K562 (cell line): ENCODE measurements around the gene MEP1B. TPM values are rescaled to one million over a fixed set of nuclear protein-coding genes. Genes with fewer than 3 reads are reported as not detected.

Experiments used
- ATAC-seq: fragments of 200-7000 bp; cut with Tn5 transposase; 3 replicates; pipeline ENCODE4 v1.9.1; 2020; ENCODE audit warnings: moderate library complexity
- BruUV-seq: library from RNA; stranded (reverse); fragments of 400-500 nt; replicated peaks from 2 replicates; lab custom pipeline; 2021; lab: Mats Ljungman, UMichigan
- CTCF ChIA-PET: fragments of 300-600 bp; formaldehyde crosslinking; extraction: SDS; loops from one replicate; lab custom pipeline; 2021; ENCODE audit warnings: low intra/inter-chr PET ratio; lab: Yijun Ruan, JAX
- POLR2A ChIA-PET: fragments of 300-600, 350-650 bp; sonication (Branson Sonifier 250); formaldehyde crosslinking; extraction: SDS; loops from one replicate; lab custom pipeline; 2021; ENCODE audit warnings: antibody characterized with exemption, inconsistent platforms; lab: Yijun Ruan, JAX
- DNase-seq, 4 experiments: peaks; one replicate each; pipeline versions ENCODE4 v3.0.0 to v3.0.0-alpha.2; 2011 to 2018; ENCODE audit warnings: low spot score in 3 of 4, mixed read lengths in 3 of 4; ENCODE audit errors: extremely low read depth in 1 of 4
- FAIRE-seq: peaks from 2 replicates; lab custom pipeline; 2011; peaks lifted over from hg19 to GRCh38; lab: Jason Lieb, UNC
- H2AFZ ChIP-seq: 2 replicates; pipeline ENCODE4 v1.6.0; 2011; ENCODE audit warnings: low read depth, low read length, control low read depth, inconsistent platforms
- H3K27ac ChIP-seq: fragments of 200-600 bp; 3 replicates; pipeline ENCODE4 v1.8.0; 2011; ENCODE audit warnings: low read depth, mild to moderate bottlenecking, control low read depth, inconsistent platforms, low read length, moderate library complexity, mixed read lengths; ENCODE audit errors: extremely low read depth
- H3K27me3 ChIP-seq, 2 experiments: fragments of 300-600 bp in 1 of 2; 2 replicates in 1 of 2; 3 replicates in 1 of 2; pipeline versions ENCODE4 v1.6.0 to v1.8.0; 2011; ENCODE audit warnings: inconsistent platforms in 2 of 2, low read length in 2 of 2, mild to moderate bottlenecking in 1 of 2, mixed read lengths in 1 of 2, moderate library complexity in 1 of 2; ENCODE audit not compliant: control insufficient read depth in 2 of 2, insufficient read depth in 2 of 2
- H3K36me3 ChIP-seq: fragments of 300-600 bp; 3 replicates; pipeline ENCODE4 v1.8.0; 2011; ENCODE audit warnings: mild to moderate bottlenecking, low read length, inconsistent platforms; ENCODE audit not compliant: control insufficient read depth, insufficient read depth
- H3K4me1 ChIP-seq, 2 experiments: fragments of 200-600 bp in 1 of 2; replicated peaks in 1 of 2; 2 replicates in 1 of 2; 3 replicates in 1 of 2; pipeline versions ENCODE4 v1.5.1 to v1.8.0; 2011; ENCODE audit warnings: inconsistent platforms in 2 of 2, low read length in 2 of 2, mild to moderate bottlenecking in 1 of 2, mixed read lengths in 1 of 2, moderate library complexity in 1 of 2; ENCODE audit not compliant: control insufficient read depth in 2 of 2, insufficient read depth in 2 of 2
- H3K4me2 ChIP-seq: 2 replicates; pipeline ENCODE4 v1.6.1; 2011; ENCODE audit warnings: low read length, control low read depth, inconsistent platforms, mixed read lengths; ENCODE audit not compliant: insufficient read depth
- H3K4me3 ChIP-seq: fragments of 200-600 bp; sonication (generic), shearing (Covaris generic); 2 replicates; pipeline ENCODE4 v1.5.1; 2016; ENCODE audit warnings: control low read depth, inconsistent platforms
- H3K79me2 ChIP-seq: fragments of 200-600 bp; 3 replicates; pipeline ENCODE4 v1.8.0; 2011; ENCODE audit warnings: low read length, inconsistent platforms; ENCODE audit not compliant: control insufficient read depth, insufficient read depth
- H3K9ac ChIP-seq, 2 experiments: 2 replicates each; pipeline versions ENCODE4 v1.6.0 to v1.6.1; 2011; ENCODE audit warnings: low read depth in 2 of 2, low read length in 2 of 2, control low read depth in 1 of 2, inconsistent platforms in 1 of 2, mild to moderate bottlenecking in 1 of 2, mixed read lengths in 1 of 2; ENCODE audit not compliant: insufficient read depth in 1 of 2
- H3K9me1 ChIP-seq: one replicate; pipeline ENCODE4 v1.6.0; 2011; ENCODE audit warnings: inconsistent platforms, mild to moderate bottlenecking, low read length, moderate library complexity; ENCODE audit not compliant: control insufficient read depth, insufficient read depth
- H3K9me3 ChIP-seq: replicated peaks from 2 replicates; pipeline ENCODE4 v1.5.1; 2011; ENCODE audit warnings: low read depth, low read length, inconsistent platforms; ENCODE audit not compliant: control insufficient read depth, insufficient read depth
- H4K20me1 ChIP-seq: replicated peaks from 2 replicates; pipeline ENCODE4 v1.6.1; 2011; ENCODE audit warnings: low read length, inconsistent platforms, mixed read lengths; ENCODE audit not compliant: control insufficient read depth, insufficient read depth
- HEY1 ChIP-seq: fragments of 250-450 bp; sonication (Bioruptor Pico); IDR thresholded peaks from 2 replicates; pipeline ENCODE4 v1.5.0; 2020; ENCODE audit warnings: mild to moderate bottlenecking, moderate library complexity, borderline replicate concordance
- KAT8 ChIP-seq: fragments of 450-650 bp; IDR thresholded peaks from 2 replicates; pipeline ENCODE4 v1.6.1; 2016; ENCODE audit warnings: low read depth, mild to moderate bottlenecking
- MIER1 ChIP-seq: fragments of 450-650 bp; IDR thresholded peaks from 2 replicates; pipeline ENCODE4 v1.6.1; 2016; ENCODE audit warnings: antibody characterized with exemption, mild to moderate bottlenecking, low read depth
- MTF1 ChIP-seq: fragments of 250-450 bp; sonication (Bioruptor Pico); IDR thresholded peaks from 2 replicates; pipeline ENCODE4 v1.9.0; 2021; ENCODE audit warnings: moderate library complexity, mild to moderate bottlenecking, inconsistent platforms, borderline replicate concordance
- NFE2L1 ChIP-seq: fragments of 450-650 bp; IDR thresholded peaks from 2 replicates; pipeline ENCODE4 v1.6.1; 2016; ENCODE audit warnings: missing genetic modification characterization, low read depth, mild to moderate bottlenecking, missing compliant biosample characterization, moderate library complexity, borderline replicate concordance
- POLR2AphosphoS2 ChIP-seq: IDR thresholded peaks from 2 replicates; pipeline ENCODE4 v1.6.1; 2012; ENCODE audit warnings: low read length, improper control_type of control experiment
- POLR3A ChIP-seq: IDR thresholded peaks from 2 replicates; pipeline ENCODE4 v1.6.1; 2011; ENCODE audit warnings: borderline replicate concordance, mild to moderate bottlenecking, moderate library complexity; ENCODE audit not compliant: insufficient read length, insufficient read depth; ENCODE audit errors: extremely low read depth
- SAFB2 ChIP-seq: fragments of 200-400 bp; formaldehyde crosslinking; IDR thresholded peaks from 2 replicates; pipeline ENCODE4 v1.6.1; 2018; ENCODE audit warnings: borderline replicate concordance, low read length, low read depth, moderate library complexity; ENCODE audit not compliant: severe bottlenecking
- SIX5 ChIP-seq, 2 experiments: IDR thresholded peaks; 2 replicates each; pipeline ENCODE4 v1.6.1; 2011; ENCODE audit warnings: low read length in 2 of 2, borderline replicate concordance in 1 of 2, low read depth in 1 of 2, mild to moderate bottlenecking in 1 of 2, moderate library complexity in 1 of 2; ENCODE audit not compliant: insufficient read depth in 1 of 2
- SMARCC2 ChIP-seq: fragments of 450-650 bp; IDR thresholded peaks from 2 replicates; pipeline ENCODE4 v1.6.1; 2017; ENCODE audit warnings: antibody characterized with exemption, moderate library complexity, mild to moderate bottlenecking, low read depth
- ZNF436 ChIP-seq: fragments of 250-450, 450-650 bp; sonication (Bioruptor Pico); formaldehyde crosslinking; IDR thresholded peaks from 2 replicates; pipeline ENCODE4 v1.7.0; 2020; ENCODE audit warnings: mild to moderate bottlenecking
- ZNF717 ChIP-seq: fragments of 250-450 bp; sonication (Bioruptor Pico); IDR thresholded peaks from 2 replicates; pipeline ENCODE4 v1.5.0; 2021
- WGBS: fragments of 100-300 bp; shearing (Covaris generic); methylation state at CpG from one replicate; pipeline ENCODE4 v1.1.6; 2016; ENCODE audit warnings: low coverage, mixed read lengths; ENCODE audit not compliant: insufficient coverage; ENCODE audit errors: missing lambda C conversion rate; 5-methylcytosine and 5-hydroxymethylcytosine counted together
- in situ Hi-C: fragments of 300-500 bp; cut with MboI; formaldehyde crosslinking; loops from 4 replicates; pipeline ENCODE4 v1.15.0; 2018; ENCODE audit warnings: inconsistent platforms, mixed read lengths
- intact Hi-C: fragments of 100-400 bp; cut with micrococcal nuclease; formaldehyde crosslinking; loops from 2 replicates; pipeline ENCODE4 v1.14.2; 2022
- polyA plus RNA-seq, 8 experiments: library from polyadenylated mRNA; depleted of rRNA in 4 of 8; stranded (reverse) in 5 of 8; unstranded in 3 of 8; fragments of >200 nt; fragmentation: Nextera tagmentation in 2 of 8; fragmentation: Illumina TruSeq in 1 of 8; extraction: Ambion mirVana in 2 of 8; extraction: Trizol in 1 of 8; gene quantifications; 2 replicates each; pipeline versions ENCODE4 v1.2.1 to v1.2.3, GENCODE V29; 2011 to 2014; ENCODE audit warnings: inconsistent platforms in 1 of 8, missing spikeins in 1 of 8
- total RNA-seq, 7 experiments: library from RNA; depleted of rRNA in 6 of 7; stranded (reverse); fragments of >200 nt in 6 of 7; fragmentation: Illumina TruSeq in 2 of 7; extraction: Trizol in 2 of 7; gene quantifications; 2 replicates each; pipeline versions ENCODE4 v1.2.1 to v1.2.3, GENCODE V29; 2011 to 2021; ENCODE audit warnings: low replicate concordance in 1 of 7
- TF ChIP-seq, protein P1 (sequence below), 2 experiments: fragments of 200-800 bp in 1 of 2; sonication (Bioruptor generic) in 1 of 2; sonication (generic) in 1 of 2; formaldehyde crosslinking in 1 of 2; IDR thresholded peaks in 1 of 2; conservative IDR thresholded peaks in 1 of 2; 2 replicates each; pipeline versions ENCODE4 v1.5.0 to v1.6.1; 2016 to 2020; ENCODE audit warnings: missing compliant biosample characterization in 1 of 2, missing genetic modification characterization in 1 of 2, missing genetic modification reagents in 1 of 2

Gene MEP1B
- total and polyA plus RNA-seq, 9 of the 15 experiments (the other 6 are each of a cell fraction or from before 2014, with no cell fraction given) = 0.03 to 0.11 TPM; not detected in 7

DNA sequence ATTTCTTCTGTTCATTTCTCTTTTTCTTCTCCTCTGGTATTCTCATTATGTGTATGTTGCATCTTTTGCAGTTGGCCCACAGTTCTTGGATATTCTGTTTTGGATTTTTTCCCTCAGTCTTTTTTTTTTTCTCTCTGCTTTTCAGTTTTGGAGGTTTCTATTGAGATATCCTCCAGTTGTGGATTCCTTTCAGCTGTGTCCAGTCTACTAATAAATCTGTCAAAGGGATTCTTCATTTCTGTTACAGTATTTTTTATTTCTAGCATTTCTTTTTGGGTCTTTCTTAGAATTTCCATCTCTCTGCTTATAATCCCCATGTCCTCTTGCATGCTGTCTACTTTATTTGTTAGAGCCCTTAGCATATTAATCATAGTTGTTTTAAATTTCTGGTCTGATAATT is 6.3 kb upstream of the MEP1B start:
- no peaks in the 10 kb centered on the region for H3K79me2 ChIP-seq
- ATAC-seq (no peak), DNase-seq (no peak), FAIRE-seq (no peak)
- no peaks in the 10 kb centered on the region for H4K20me1 ChIP-seq
- H3K4me1 ChIP-seq = no peaks in the 10 kb centered on the region
- TF ChIP-seq SMARCC2 = no peak
- TF ChIP-seq POLR3A = no peak
- no peaks in the 10 kb centered on the region for H3K36me3 ChIP-seq
- H3K4me2 ChIP-seq = no peak overlapping the region
- H3K4me3 ChIP-seq = no peak overlapping the region
- no TSS peak for BruUV-seq
- CTCF ChIA-PET = no interaction called here
- H3K9ac ChIP-seq = no peak overlapping the region
- H3K9me1 ChIP-seq = no peaks in the 10 kb centered on the region
- H3K27ac ChIP-seq = no peak overlapping the region
- intact Hi-C loops = no loop called here
- POLR2A ChIA-PET = interaction anchor here (0.6 kb wide), 1 partner anchor 29 kb away, joined by 3 read pairs; no protein-coding TSS in a partner anchor
- no peaks in the 10 kb centered on the region for H3K27me3 ChIP-seq
- in situ Hi-C loops = no loop called here
- no peak overlapping the region for H2AFZ ChIP-seq
- no peaks in the 10 kb centered on the region; the same call in 1 of the 2 replicates for H3K9me3 ChIP-seq

DNA sequence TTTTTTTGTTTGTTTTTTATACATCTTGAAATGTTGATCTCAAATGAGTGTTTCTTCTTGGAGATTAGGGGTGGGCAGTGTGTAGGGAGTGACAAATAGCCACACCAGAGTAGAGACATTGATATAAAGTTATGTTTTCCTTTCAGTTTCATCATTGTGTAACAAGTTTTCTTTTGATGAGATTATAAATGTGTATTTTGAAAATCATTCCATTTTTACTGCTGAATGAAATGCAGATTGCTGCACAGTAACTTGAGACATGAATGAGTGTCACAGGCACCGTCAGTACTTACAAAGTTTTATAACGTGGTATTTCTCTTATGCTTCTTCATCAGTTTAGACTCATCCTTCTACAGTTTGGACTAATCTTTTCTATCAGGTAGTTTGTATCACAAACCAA is 370 bp downstream of the MEP1B start:
- H4K20me1 ChIP-seq = no peaks in the 10 kb centered on the region
- ChIA-PET CTCF (no interaction called here), POLR2A (no interaction called here)
- TF ChIP-seq ZNF436 (no peak), MIER1 (no peak), NFE2L1 (tag) (no peak), POLR2AphosphoS2 (no peak), KAT8 (no peak), SIX5 (IDR thresholded peaks at IDR 0.05; ENCODE audit: borderline replicate concordance in 1 of 2, insufficient read depth in 1 of 2, low read depth in 1 of 2, low read length in 2 of 2) (no peak), HEY1 (no peak), SAFB2 (no peak), ZNF717 (no peak), MTF1 (no peak)
- TF ChIP-seq, protein P1, sequence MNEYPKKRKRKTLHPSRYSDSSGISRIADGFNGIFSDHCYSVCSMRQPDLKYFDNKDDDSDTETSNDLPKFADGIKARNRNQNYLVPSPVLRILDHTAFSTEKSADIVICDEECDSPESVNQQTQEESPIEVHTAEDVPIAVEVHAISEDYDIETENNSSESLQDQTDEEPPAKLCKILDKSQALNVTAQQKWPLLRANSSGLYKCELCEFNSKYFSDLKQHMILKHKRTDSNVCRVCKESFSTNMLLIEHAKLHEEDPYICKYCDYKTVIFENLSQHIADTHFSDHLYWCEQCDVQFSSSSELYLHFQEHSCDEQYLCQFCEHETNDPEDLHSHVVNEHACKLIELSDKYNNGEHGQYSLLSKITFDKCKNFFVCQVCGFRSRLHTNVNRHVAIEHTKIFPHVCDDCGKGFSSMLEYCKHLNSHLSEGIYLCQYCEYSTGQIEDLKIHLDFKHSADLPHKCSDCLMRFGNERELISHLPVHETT (CRISPR knock-in tag; conservative IDR thresholded peaks at IDR 0.05 in 1 of 2, IDR thresholded peaks at IDR 0.05 in 1 of 2) = no peak
- BruUV-seq = no TSS peak
- no peak overlapping the region for H3K27ac ChIP-seq
- H2AFZ ChIP-seq = no peak overlapping the region
- no peak overlapping the region for H3K9ac ChIP-seq
- WGBS = 0% methylated on average over 2 of the region's 2 CpGs
- FAIRE-seq = no peak
- in situ Hi-C loops (no loop called here), intact Hi-C loops (no loop called here)
- no peak overlapping the region for H3K4me3 ChIP-seq
- ATAC-seq = no peak
- no peaks in the 10 kb centered on the region for H3K79me2 ChIP-seq
- no peaks in the 10 kb centered on the region for H3K9me3 ChIP-seq
- H3K9me1 ChIP-seq = no peaks in the 10 kb centered on the region
- no peaks in the 10 kb centered on the region for H3K4me1 ChIP-seq
- DNase-seq = no peak
- H3K27me3 ChIP-seq = no peaks in the 10 kb centered on the region
- no peak overlapping the region for H3K4me2 ChIP-seq
- H3K36me3 ChIP-seq = no peaks in the 10 kb centered on the region
